GM21367 (cell line): ENCODE measurements around the gene INPP5B.
A peak's percentile ranks its signal among the peaks of the same experiment; 100 is the strongest.
"Not testable (repeated sequence)": the region's sequence is repeated elsewhere in the genome, so short reads cannot be mapped to it uniquely, and the experiment has no call there.

Experiments used
- ATAC-seq: cut with Tn5 transposase; IDR thresholded peaks from one replicate; pipeline ENCODE4 v1.9.1; 2021; ENCODE audit not compliant: unreplicated experiment

Gene INPP5B

GRCh38 chr1:37948841-37949240 lies 2.0 kb upstream of the INPP5B start:
- ATAC-seq = no peak

GRCh38 chr1:37948166-37948565 lies 1.3 kb upstream of the INPP5B start:
- ATAC-seq = no peak

GRCh38 chr1:37947364-37947763 lies 511 bp upstream of the INPP5B start:
- no peak for ATAC-seq

- no peak for ATAC-seq
These were observed 830 bp downstream of the INPP5B start for GRCh38 chr1:37945743-37946702.

- no peak for ATAC-seq
These were observed 1.6 kb downstream of the INPP5B start for GRCh38 chr1:37945251-37945650.

- ATAC-seq = no peak
These were observed 2.0 kb downstream of the INPP5B start for GRCh38 chr1:37944816-37945215.

GRCh38 chr1:37944086-37944763 lies 2.6 kb downstream of the INPP5B start:
- ATAC-seq = no peak

GRCh38 chr1:37940299-37940947 lies 6.4 kb downstream of the INPP5B start:
- ATAC-seq = no peak

- ATAC-seq = not testable (repeated sequence)
These were observed 10.1 kb downstream of the INPP5B start for GRCh38 chr1:37936760-37937159.

- no peak for ATAC-seq
These were observed 14.1 kb downstream of the INPP5B start for GRCh38 chr1:37932759-37933158.

GRCh38 chr1:37931361-37932158 lies 15.3 kb downstream of the INPP5B start:
- ATAC-seq = peak; percentile 79

GRCh38 chr1:37931102-37931360 lies 15.8 kb downstream of the INPP5B start:
- no peak for ATAC-seq

GRCh38 chr1:37930246-37931101 lies 16.4 kb downstream of the INPP5B start:
- no peak for ATAC-seq

GRCh38 chr1:37926038-37926924 lies 20.6 kb downstream of the INPP5B start:
- ATAC-seq = no peak

GRCh38 chr1:37925316-37925715 lies 21.5 kb downstream of the INPP5B start:
- ATAC-seq = no peak

- ATAC-seq = no peak
These were observed 23.3 kb downstream of the INPP5B start for GRCh38 chr1:37923551-37923889.

- ATAC-seq = peak; percentile 63
These were observed 23.9 kb downstream of the INPP5B start for GRCh38 chr1:37922767-37923550.

GRCh38 chr1:37919277-37919676 lies 27.6 kb downstream of the INPP5B start:
- ATAC-seq = no peak
